Measurements from ENCODE around the gene SPATA25. TPM values are rescaled to one million over a fixed set of nuclear protein-coding genes. Genes with fewer than 3 reads are reported as not detected.
"Not testable (repeated sequence)": the region's sequence is repeated elsewhere in the genome, so short reads cannot be mapped to it uniquely, and the experiment has no call there.

The SPATA25 gene
- total RNA-seq, 4 donors from 2014 or later = 1.8 to 27.0 (median 3.6) TPM

- DNase-seq (ENCODE audit: low spot score) (no peak), ATAC-seq (ENCODE audit: low FRiP score) (no peak)
- TF ChIP-seq CTCF (IDR thresholded peaks at IDR 0.05) = no peak
Measured at GRCh38 chr20:45907219-45907948, 20.0 kb upstream of the SPATA25 start.

- no peak for TF ChIP-seq CTCF (IDR thresholded peaks at IDR 0.05)
- ATAC-seq (ENCODE audit: low FRiP score) (no peak), DNase-seq (ENCODE audit: low spot score) (no peak)
Measured at GRCh38 chr20:45905505-45906079, 18.2 kb upstream of the SPATA25 start.

GRCh38 chr20:45904583-45905504, 17.4 kb upstream of the SPATA25 start:
- TF ChIP-seq CTCF (IDR thresholded peaks at IDR 0.05) = no peak
- DNase-seq (ENCODE audit: low spot score) (no peak), ATAC-seq (ENCODE audit: low FRiP score) (no peak)

GRCh38 chr20:45902199-45902701, 14.8 kb upstream of the SPATA25 start:
- ATAC-seq (ENCODE audit: low FRiP score) (no peak), DNase-seq (ENCODE audit: low spot score) (no peak)

GRCh38 chr20:45901332-45901731, 13.9 kb upstream of the SPATA25 start:
- ATAC-seq (ENCODE audit: low FRiP score); DNase-seq (ENCODE audit: low spot score): not testable (repeated sequence)

More at GRCh38 chr20:45902199-45902701, 14.8 kb upstream of the SPATA25 start:
- no peak for TF ChIP-seq CTCF (IDR thresholded peaks at IDR 0.05)

GRCh38 chr20:45899046-45899835, 11.8 kb upstream of the SPATA25 start:
- DNase-seq (ENCODE audit: low spot score) (no peak), ATAC-seq (ENCODE audit: low FRiP score) (no peak)
- TF ChIP-seq CTCF (IDR thresholded peaks at IDR 0.05) = no peak
